Measurements from ENCODE around the gene RUNDC1.

DNA sequence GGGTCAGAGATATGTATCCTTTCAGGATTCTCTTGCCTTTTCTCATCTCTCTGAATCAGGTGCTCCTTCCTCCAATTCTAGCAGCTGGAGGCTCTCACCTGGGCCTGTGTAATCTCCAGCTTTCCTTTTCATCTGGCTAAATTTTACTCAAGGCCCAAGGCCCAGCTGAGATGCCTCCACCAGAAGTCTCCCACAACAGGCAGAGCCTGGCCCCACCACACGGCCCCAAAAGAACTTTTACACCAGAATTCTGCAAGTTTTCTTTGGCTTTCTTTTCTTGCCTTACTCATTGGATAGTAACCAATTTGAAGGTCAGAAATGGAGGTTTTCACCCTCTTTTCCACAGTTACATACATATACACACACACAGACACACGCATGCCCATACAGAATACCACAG is 59.3 kb downstream of the RUNDC1 start:
- TF ChIP-seq POLR2AphosphoS5 (IDR thresholded peaks at IDR 0.05; ENCODE audit: low read depth, low read length) (no peak), TAF1 (IDR thresholded peaks at IDR 0.05; ENCODE audit: borderline replicate concordance, insufficient read depth, low read length) (no peak), FOXP2 (optimal IDR thresholded peaks at IDR 0.05; ENCODE audit: borderline replicate concordance, extremely low read depth, extremely low read length, insufficient read depth) (no peak), SIN3A (IDR thresholded peaks at IDR 0.05; ENCODE audit: borderline replicate concordance, insufficient read depth, low read length) (no peak)
- TF ChIP-seq, protein P1, sequence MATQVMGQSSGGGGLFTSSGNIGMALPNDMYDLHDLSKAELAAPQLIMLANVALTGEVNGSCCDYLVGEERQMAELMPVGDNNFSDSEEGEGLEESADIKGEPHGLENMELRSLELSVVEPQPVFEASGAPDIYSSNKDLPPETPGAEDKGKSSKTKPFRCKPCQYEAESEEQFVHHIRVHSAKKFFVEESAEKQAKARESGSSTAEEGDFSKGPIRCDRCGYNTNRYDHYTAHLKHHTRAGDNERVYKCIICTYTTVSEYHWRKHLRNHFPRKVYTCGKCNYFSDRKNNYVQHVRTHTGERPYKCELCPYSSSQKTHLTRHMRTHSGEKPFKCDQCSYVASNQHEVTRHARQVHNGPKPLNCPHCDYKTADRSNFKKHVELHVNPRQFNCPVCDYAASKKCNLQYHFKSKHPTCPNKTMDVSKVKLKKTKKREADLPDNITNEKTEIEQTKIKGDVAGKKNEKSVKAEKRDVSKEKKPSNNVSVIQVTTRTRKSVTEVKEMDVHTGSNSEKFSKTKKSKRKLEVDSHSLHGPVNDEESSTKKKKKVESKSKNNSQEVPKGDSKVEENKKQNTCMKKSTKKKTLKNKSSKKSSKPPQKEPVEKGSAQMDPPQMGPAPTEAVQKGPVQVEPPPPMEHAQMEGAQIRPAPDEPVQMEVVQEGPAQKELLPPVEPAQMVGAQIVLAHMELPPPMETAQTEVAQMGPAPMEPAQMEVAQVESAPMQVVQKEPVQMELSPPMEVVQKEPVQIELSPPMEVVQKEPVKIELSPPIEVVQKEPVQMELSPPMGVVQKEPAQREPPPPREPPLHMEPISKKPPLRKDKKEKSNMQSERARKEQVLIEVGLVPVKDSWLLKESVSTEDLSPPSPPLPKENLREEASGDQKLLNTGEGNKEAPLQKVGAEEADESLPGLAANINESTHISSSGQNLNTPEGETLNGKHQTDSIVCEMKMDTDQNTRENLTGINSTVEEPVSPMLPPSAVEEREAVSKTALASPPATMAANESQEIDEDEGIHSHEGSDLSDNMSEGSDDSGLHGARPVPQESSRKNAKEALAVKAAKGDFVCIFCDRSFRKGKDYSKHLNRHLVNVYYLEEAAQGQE (IDR thresholded peaks at IDR 0.05; ENCODE audit: insufficient read depth in 1 of 2, low read depth in 2 of 2, low read length in 2 of 2) = no peak

Data from PFSK-1 (cell line).